Measurements from ENCODE around the gene ALDOC.

Gene ALDOC

DNA sequence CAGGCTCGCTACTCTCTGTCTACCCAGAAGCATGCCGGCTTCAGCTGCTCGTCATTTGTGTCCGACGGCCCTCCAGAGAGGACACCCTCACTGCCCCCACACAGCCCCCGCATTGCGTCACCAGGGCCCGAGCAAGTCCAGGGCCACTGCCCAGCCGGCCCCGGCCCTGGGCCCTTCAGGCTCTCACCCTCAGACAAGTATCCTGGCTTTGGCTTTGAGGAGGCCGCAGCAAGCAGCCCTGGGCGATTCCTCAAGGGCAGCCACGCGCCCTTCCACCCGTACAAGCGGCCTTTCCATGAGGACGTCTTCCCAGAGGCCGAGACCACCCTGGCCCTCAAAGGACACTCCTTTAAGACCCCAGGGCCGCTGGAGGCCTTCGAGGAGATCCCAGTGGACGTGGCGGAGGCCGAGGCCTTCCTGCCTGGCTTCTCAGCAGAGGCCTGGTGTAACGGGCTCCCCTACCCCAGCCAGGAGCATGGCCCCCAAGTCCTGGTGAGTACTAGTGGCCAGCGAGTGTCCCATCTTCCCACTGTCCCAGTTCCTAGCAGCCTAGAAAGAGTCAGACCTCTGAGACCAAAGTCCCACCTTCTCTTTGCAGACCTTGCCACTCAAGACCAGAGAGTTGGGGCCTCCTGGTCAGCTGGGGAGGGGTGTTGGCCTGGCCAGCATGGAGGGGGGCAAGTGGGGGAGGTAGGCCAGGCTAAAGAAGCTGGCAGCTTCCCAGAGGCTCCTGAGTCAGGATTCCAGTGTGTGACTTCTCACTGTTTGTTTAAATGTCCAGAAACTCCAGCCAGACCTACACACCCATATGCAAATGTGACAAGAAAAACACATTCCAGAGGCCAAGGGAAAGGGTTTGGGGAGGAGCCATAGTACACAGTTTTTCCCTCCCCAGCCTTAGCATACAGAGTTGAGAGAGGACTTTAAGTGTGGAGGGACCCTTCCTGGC is 51.9 kb downstream of the ALDOC start:
- no peak for DNase-seq (ENCODE audit: low spot score)
- TF ChIP-seq, protein P1, sequence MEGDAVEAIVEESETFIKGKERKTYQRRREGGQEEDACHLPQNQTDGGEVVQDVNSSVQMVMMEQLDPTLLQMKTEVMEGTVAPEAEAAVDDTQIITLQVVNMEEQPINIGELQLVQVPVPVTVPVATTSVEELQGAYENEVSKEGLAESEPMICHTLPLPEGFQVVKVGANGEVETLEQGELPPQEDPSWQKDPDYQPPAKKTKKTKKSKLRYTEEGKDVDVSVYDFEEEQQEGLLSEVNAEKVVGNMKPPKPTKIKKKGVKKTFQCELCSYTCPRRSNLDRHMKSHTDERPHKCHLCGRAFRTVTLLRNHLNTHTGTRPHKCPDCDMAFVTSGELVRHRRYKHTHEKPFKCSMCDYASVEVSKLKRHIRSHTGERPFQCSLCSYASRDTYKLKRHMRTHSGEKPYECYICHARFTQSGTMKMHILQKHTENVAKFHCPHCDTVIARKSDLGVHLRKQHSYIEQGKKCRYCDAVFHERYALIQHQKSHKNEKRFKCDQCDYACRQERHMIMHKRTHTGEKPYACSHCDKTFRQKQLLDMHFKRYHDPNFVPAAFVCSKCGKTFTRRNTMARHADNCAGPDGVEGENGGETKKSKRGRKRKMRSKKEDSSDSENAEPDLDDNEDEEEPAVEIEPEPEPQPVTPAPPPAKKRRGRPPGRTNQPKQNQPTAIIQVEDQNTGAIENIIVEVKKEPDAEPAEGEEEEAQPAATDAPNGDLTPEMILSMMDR (IDR thresholded peaks at IDR 0.05; ENCODE audit: extremely low read depth, insufficient read depth, missing control alignments) = no peak
- in situ Hi-C loops (cut with MboI; ENCODE audit: low pct_unique_long_range_greater_than_20kb, low sequenced_read_pairs, unreplicated experiment) = loop anchor here (25.0 kb wide), 1 partner anchor 137 kb away; no protein-coding TSS in a partner anchor

DNA sequence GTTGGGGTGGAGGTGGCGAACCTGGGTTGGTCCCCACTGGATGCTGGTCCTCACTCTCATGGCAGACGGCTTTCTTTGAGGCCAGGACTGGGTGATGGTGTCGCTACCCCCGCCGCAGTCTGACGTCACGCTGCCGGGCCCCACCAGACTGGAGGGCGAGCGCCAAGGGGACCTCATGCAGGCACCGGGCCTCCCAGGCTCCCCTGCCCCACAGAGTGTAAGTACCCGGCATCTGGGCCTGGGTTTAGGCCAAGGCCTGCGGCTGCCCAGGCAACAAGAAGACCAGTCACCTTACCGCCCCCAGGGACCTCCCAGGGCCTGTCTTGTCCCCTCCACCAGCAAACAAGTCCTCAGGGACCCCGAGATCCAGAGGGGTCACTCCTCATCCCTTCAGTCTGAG is 52.8 kb downstream of the ALDOC start:
- in situ Hi-C loops (cut with MboI; ENCODE audit: low pct_unique_long_range_greater_than_20kb, low sequenced_read_pairs, unreplicated experiment) = no loop called here
- DNase-seq (ENCODE audit: low spot score) = no peak
- TF ChIP-seq, protein P1 (IDR thresholded peaks at IDR 0.05; ENCODE audit: extremely low read depth, insufficient read depth, missing control alignments) = no peak

DNA sequence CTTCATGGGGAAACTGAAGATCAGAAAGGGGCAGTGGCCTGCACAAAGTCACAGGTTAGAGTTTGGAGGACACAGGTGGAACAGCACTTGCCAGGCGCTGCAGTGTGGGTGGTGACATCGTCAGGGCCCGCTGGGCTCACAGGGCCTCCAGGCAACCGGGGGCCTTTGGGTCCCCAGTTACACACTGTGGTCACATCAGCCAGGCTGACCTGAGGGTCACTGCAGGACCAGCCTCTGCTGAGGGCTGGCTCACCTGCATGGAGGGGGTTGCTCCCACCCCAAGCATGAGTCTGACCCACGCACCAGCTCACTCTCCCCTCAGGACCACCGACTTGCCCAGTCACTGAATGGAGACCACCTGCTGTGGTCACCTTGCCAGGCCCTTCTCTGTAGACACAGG is 53.5 kb downstream of the ALDOC start:
- in situ Hi-C loops (cut with MboI; ENCODE audit: low pct_unique_long_range_greater_than_20kb, low sequenced_read_pairs, unreplicated experiment) = no loop called here
- no peak for DNase-seq (ENCODE audit: low spot score)
- TF ChIP-seq, protein P1 (IDR thresholded peaks at IDR 0.05; ENCODE audit: extremely low read depth, insufficient read depth, missing control alignments) = no peak

Measured in GM13977 (cell line).